GM20000 (cell line): ENCODE results near the gene KCNE3.

Experiments used
- DNase-seq: peaks from one replicate; pipeline ENCODE4 v3.0.0; 2012; ENCODE audit warnings: low spot score
- TF ChIP-seq, protein P1 (sequence below): IDR thresholded peaks from 2 replicates; pipeline ENCODE4 v1.5.1; 2012; ENCODE audit warnings: mild to moderate bottlenecking, control low read depth; ENCODE audit errors: extremely low read depth, missing control alignments

Gene KCNE3

DNA sequence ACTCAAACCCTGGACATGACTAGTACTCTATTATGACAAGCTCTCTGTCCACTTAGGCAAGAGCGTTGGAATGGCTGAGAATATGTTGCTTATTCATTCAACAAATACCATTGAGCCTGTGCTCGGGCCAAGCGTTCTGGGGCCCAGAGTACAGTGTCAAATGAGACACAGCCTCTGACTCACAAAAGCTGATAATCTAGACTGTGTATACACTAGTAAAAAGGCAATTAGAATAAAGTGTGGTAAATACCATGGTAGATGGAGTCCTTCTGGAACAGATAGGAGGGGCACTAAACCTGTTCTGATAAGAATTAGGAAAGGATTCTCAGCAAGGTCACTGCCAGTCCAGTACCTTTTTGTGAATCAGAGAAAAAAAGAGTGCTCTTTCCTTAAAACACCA lies 24.7 kb downstream of the KCNE3 start:
- DNase-seq, result no peak
- TF ChIP-seq, protein P1, sequence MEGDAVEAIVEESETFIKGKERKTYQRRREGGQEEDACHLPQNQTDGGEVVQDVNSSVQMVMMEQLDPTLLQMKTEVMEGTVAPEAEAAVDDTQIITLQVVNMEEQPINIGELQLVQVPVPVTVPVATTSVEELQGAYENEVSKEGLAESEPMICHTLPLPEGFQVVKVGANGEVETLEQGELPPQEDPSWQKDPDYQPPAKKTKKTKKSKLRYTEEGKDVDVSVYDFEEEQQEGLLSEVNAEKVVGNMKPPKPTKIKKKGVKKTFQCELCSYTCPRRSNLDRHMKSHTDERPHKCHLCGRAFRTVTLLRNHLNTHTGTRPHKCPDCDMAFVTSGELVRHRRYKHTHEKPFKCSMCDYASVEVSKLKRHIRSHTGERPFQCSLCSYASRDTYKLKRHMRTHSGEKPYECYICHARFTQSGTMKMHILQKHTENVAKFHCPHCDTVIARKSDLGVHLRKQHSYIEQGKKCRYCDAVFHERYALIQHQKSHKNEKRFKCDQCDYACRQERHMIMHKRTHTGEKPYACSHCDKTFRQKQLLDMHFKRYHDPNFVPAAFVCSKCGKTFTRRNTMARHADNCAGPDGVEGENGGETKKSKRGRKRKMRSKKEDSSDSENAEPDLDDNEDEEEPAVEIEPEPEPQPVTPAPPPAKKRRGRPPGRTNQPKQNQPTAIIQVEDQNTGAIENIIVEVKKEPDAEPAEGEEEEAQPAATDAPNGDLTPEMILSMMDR, result no peak

DNA sequence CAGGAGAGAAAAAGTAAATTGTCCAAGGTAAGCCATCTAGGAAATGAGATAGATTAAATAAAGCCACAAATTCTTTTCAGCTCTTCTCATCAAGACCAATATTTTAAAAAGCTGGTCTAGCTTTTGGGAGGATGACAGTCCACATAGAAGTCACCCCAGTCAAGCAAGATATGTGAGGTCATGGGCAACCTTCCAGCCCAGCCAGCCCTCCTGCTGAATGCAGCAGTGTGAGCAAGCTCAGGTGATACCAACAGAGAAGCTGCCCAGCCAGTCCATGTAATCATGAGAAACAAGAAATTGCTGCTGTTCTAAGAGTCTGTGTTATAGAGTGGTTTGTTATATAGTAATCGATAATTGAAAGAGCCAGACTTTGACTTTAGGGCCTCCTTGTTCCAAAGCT lies 28.7 kb downstream of the KCNE3 start:
- TF ChIP-seq, protein P1, result no peak
- DNase-seq, result no peak

DNA sequence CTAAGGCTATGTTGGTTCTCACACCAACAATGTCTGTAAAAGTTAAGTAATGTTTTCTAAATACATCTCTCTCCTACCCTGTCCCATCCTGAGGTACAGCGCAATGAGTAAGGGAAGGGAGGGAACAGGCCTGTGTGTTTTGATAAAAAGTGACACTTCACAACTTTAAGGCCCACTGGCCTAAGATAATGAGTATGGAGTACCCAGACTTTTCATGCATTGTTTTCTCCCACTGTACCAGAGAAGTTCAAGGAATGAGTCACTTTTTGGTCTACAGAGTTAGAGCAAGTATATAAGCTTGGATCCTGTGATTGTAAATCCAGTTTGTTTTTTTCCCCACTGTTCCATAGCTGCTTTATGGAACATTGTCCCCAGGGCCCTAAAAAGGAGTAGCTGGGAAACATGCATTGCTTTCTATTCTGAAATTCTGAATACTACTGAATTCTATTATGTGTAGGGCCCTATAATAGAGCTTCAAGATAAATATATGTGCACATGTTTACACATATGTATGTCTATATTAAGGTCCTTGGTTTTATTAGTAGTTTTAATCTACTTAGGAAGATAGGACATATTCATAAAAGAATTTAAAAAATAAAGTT lies 29.8 kb downstream of the KCNE3 start:
- TF ChIP-seq, protein P1, result no peak
- no peak for DNase-seq

DNA sequence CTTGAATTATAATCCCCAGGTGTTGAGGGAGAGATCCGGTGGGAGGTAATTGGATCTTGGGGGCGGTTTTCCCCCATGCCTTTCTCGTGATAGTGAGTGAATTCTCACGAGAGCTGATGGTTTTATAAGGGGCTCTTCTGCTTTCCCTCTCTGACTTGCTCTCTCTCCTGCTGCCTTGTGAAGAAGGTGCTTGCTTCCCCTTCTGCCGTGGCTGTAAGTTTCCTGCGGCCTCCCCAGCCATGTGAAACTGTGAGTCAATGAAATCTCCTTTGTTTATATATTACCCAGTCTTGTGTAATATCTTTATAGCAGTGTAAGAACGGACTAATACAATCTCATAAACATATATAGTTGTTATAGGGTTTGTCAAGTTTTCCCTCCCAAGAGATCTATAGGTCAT lies 32.8 kb downstream of the KCNE3 start:
- no peak for DNase-seq
- TF ChIP-seq, protein P1, result no peak

DNA sequence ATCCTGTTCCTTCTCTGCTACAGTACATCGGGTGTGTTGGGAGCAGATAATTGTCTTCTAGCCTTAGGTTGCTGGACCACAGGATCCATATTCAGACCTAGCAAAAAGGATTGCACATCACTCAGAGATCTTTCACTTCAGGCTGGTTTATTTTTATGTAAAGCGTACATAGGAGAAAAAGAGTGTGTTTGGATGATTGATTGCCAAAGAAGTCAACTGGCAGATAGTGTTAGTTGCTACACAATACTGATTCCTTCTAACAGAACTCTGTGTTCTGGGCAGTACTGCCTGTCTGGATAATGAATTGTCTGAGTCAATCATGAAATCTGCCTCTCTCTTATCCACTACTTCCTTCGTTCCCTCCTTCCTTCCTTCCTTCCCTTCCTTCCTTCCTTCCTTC lies 38.1 kb downstream of the KCNE3 start:
- TF ChIP-seq, protein P1, result no peak
- DNase-seq, result no peak

DNA sequence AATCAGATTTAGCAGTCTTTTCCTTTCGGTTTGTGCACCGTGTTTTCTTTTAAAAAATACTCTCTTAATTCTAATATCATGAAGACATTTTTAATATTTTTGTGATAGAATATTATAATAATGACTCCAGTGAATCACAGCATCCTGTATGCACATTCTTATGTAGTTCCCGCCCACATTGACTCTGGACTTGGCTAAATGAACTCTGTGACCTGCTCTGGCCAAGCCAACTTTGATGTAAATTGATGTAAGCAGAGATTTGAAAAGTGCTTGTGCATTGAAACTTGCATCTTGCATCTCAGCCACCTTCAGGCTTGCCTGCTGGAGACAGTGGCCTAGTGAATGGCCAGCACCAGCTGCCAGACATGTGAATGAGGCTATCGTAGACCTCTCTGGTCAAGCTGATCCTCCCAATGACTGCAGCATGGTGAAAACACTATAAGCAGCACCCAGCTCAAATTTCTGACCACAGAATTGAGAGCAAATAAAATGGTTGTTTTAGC lies 39.9 kb downstream of the KCNE3 start:
- DNase-seq, result no peak
- TF ChIP-seq, protein P1, result no peak

DNA sequence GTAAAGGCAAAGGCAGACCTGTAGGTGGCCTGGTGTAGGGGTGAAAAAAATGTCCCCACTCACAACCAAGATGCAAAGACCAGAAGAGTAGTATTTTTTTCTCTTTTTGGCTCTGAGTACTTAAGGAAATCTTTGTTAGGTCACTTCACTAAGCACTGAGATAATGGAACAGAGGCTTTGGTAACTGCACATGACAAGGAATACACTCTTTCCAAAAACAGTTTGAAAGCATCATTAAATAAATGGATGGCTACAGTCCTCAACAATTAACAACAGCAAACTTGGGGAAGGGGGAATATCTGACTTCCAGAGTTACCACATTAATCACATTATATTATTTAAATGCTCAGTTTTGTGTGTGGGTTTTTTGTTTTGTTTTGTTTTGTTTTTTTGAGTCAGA lies 42.2 kb downstream of the KCNE3 start:
- DNase-seq, result no peak
- TF ChIP-seq, protein P1, result no peak
